ENCODE measurements around the gene CTLA4. TPM values are rescaled to one million over a fixed set of nuclear protein-coding genes. Genes with fewer than 3 reads are reported as not detected.

CTLA4 gene
- total and polyA plus RNA-seq, 2 experiments from 2014 or later, result not detected

- no peak overlapping the region for H3K27ac ChIP-seq (ENCODE audit: low read depth)
- no peak overlapping the region for H3K4me3 Mint-ChIP-seq
- H3K9me2 ChIP-seq (ENCODE audit: insufficient read depth), result no peaks in the 10 kb centered on the region
- 0 out of 2 replicates have a peak overlapping the region, but pooled peaks have one; percentile 8 for H2AFZ ChIP-seq
- H3K4me1 ChIP-seq (ENCODE audit: insufficient read depth), result no peaks in the 10 kb centered on the region
- no peaks in the 10 kb centered on the region for H3K36me3 Mint-ChIP-seq (ENCODE audit: low read depth)
- TF ChIP-seq JUNB (IDR thresholded peaks at IDR 0.05; ENCODE audit: unreplicated experiment), result no peak
- no peak for TF ChIP-seq ZNF331 (CRISPR knock-in tag; IDR thresholded peaks at IDR 0.05; ENCODE audit: low read depth)
- TF ChIP-seq EZH2 (IDR thresholded peaks at IDR 0.05; ENCODE audit: low read depth, unreplicated experiment), result no peak
- no peak for TF ChIP-seq ETS1 (IDR thresholded peaks at IDR 0.05)
- TF ChIP-seq POLR2AphosphoS5 (IDR thresholded peaks at IDR 0.05; ENCODE audit: low read depth), result no peak
- no peak for TF ChIP-seq ZNF462 (CRISPR knock-in tag; IDR thresholded peaks at IDR 0.05)
- no peak for TF ChIP-seq CREB1 (CRISPR knock-in tag; IDR thresholded peaks at IDR 0.05; ENCODE audit: low read depth)
- TF ChIP-seq NANOG (IDR thresholded peaks at IDR 0.05; ENCODE audit: borderline replicate concordance), result no peak
- no peak for TF ChIP-seq REST (IDR thresholded peaks at IDR 0.05; ENCODE audit: unreplicated experiment)
- no peak for TF ChIP-seq STAT1 (IDR thresholded peaks at IDR 0.05; ENCODE audit: unreplicated experiment)
- no peak for TF ChIP-seq ZNF114 (CRISPR knock-in tag; IDR thresholded peaks at IDR 0.05)
- no peak for TF ChIP-seq CTCF (conservative IDR thresholded peaks at IDR 0.05; ENCODE audit: low read depth in 2 of 2)
- no peak for TF ChIP-seq EZH2phosphoT487 (IDR thresholded peaks at IDR 0.05; ENCODE audit: unreplicated experiment)
- no peak overlapping the region for H3K27ac Mint-ChIP-seq
- DNase-seq (ENCODE audit: low spot score) (no peak), ATAC-seq (no peak)
- H3K4me1 Mint-ChIP-seq, result peaks cover 10% of the 10 kb centered on the region; the same call in 2 of the 3 replicates
- H3K36me3 ChIP-seq (ENCODE audit: insufficient read depth), result no peaks in the 10 kb centered on the region
- no peaks in the 10 kb centered on the region for H3K9me3 Mint-ChIP-seq
- no peak overlapping the region for H3K4me3 ChIP-seq
- no peaks in the 10 kb centered on the region for H4K20me1 ChIP-seq (replicated peaks; ENCODE audit: insufficient read depth)
- H3K4me2 ChIP-seq, result no peak overlapping the region
- H3K27me3 ChIP-seq (ENCODE audit: insufficient read depth), result no peaks in the 10 kb centered on the region
- H3K79me2 ChIP-seq (replicated peaks; ENCODE audit: insufficient read depth), result no peaks in the 10 kb centered on the region
- H3K27me3 Mint-ChIP-seq (ENCODE audit: insufficient read depth, low read depth, poor library complexity), result no peaks in the 10 kb centered on the region
- H3F3A ChIP-seq (replicated peaks; ENCODE audit: low read depth), result no peaks in the 10 kb centered on the region
These were observed 47.7 kb downstream of the CTLA4 start for GRCh38 chr2:203915256-203915655.
